HepG2 (cell line): ENCODE results near the gene MRGPRG. TPM values are rescaled to one million over a fixed set of nuclear protein-coding genes. Genes with fewer than 3 reads are reported as not detected.

ENCODE experiments used
- ATM ChIP-seq: fragments of 450-650 bp; IDR thresholded peaks from 2 replicates; pipeline ENCODE4 v1.7.1; 2017; ENCODE audit warnings: mild to moderate bottlenecking, borderline replicate concordance
- CBX2 ChIP-seq, 2 experiments: fragments of 200-600 bp in 1 of 2; sonication (generic); formaldehyde crosslinking in 1 of 2; IDR thresholded peaks; 2 replicates each; pipeline versions ENCODE4 v1.7.0 to v1.8.1; 2018 to 2022; ENCODE audit warnings: low read depth in 2 of 2, low read length in 1 of 2, mild to moderate bottlenecking in 1 of 2, missing genetic modification reagents in 1 of 2
- DMTF1 ChIP-seq: sonication (generic); formaldehyde crosslinking; IDR thresholded peaks from 2 replicates; pipeline ENCODE4 v1.4.0; 2020; ENCODE audit warnings: mild to moderate bottlenecking, missing genetic modification reagents
- DR1 ChIP-seq: sonication (generic); formaldehyde crosslinking; IDR thresholded peaks from 2 replicates; pipeline ENCODE4 v1.8.0; 2021; ENCODE audit warnings: mild to moderate bottlenecking, missing genetic modification reagents, inconsistent platforms
- FOXP1 ChIP-seq, 2 experiments: fragments of 450-650 bp in 1 of 2; IDR thresholded peaks; 2 replicates each; pipeline ENCODE4 v1.6.1; 2017 to 2018; ENCODE audit warnings: antibody characterized with exemption in 1 of 2
- IRF9 ChIP-seq: sonication (generic); formaldehyde crosslinking; IDR thresholded peaks from 2 replicates; pipeline ENCODE4 v1.8.0; 2022; ENCODE audit warnings: missing genetic modification reagents, mild to moderate bottlenecking, borderline replicate concordance
- NBN ChIP-seq: fragments of 450-650 bp; conservative IDR thresholded peaks from 2 replicates; pipeline ENCODE4 v1.6.1; 2017
- PLRG1 ChIP-seq: fragments of 450-650 bp; conservative IDR thresholded peaks from 2 replicates; pipeline ENCODE4 v1.6.1; 2016
- RFX5 ChIP-seq: IDR thresholded peaks from 2 replicates; pipeline ENCODE4 v1.6.1; 2011; ENCODE audit warnings: low read depth, low read length, improper control_type of control experiment
- SOX5 ChIP-seq: IDR thresholded peaks from 2 replicates; pipeline ENCODE4 v1.6.1; 2016; ENCODE audit warnings: borderline replicate concordance
- ZNF136 ChIP-seq: sonication (generic); formaldehyde crosslinking; IDR thresholded peaks from 2 replicates; pipeline ENCODE4 v1.8.1; 2022; ENCODE audit warnings: low read depth, mild to moderate bottlenecking, moderate library complexity, missing genetic modification reagents
- ZNF251 ChIP-seq: sonication (generic); formaldehyde crosslinking; IDR thresholded peaks from 2 replicates; pipeline ENCODE4 v1.9.0; 2021; ENCODE audit warnings: mild to moderate bottlenecking, missing genetic modification reagents
- ZSCAN12 ChIP-seq: sonication (generic); formaldehyde crosslinking; IDR thresholded peaks from 2 replicates; pipeline ENCODE4 v1.9.0; 2021; ENCODE audit warnings: mild to moderate bottlenecking, missing genetic modification reagents
- ZSCAN5A ChIP-seq: sonication (generic); formaldehyde crosslinking; IDR thresholded peaks from 2 replicates; pipeline ENCODE4 v1.8.0; 2022; ENCODE audit warnings: mild to moderate bottlenecking, missing genetic modification reagents, borderline replicate concordance
- polyA plus RNA-seq, 8 experiments: library from polyadenylated mRNA; depleted of rRNA in 3 of 8; stranded (reverse) in 7 of 8; unstranded in 1 of 8; fragments of >200 nt; fragmentation: Illumina TruSeq in 4 of 8; extraction: Trizol in 4 of 8; gene quantifications; 2 replicates each; pipeline versions ENCODE4 v1.2.1 to v1.2.3, GENCODE V29; 2011 to 2016; ENCODE audit warnings: low read depth in 4 of 8, missing spikeins in 1 of 8, mixed read lengths in 1 of 8; ENCODE audit not compliant: insufficient read depth in 1 of 8
- total RNA-seq, 5 experiments: library from RNA; depleted of rRNA; stranded (reverse); fragments of >200 nt; fragmentation: Illumina TruSeq; extraction: Trizol; gene quantifications; 2 replicates each; pipeline ENCODE4 v1.2.3, GENCODE V29; 2016; ENCODE audit warnings: low read depth in 1 of 5
- TF ChIP-seq, protein P1 (sequence below): sonication (generic); formaldehyde crosslinking; IDR thresholded peaks from 2 replicates; pipeline ENCODE4 v1.5.0; 2020; ENCODE audit warnings: mild to moderate bottlenecking, missing genetic modification reagents
- TF ChIP-seq, protein P2 (sequence below): sonication (generic); formaldehyde crosslinking; IDR thresholded peaks from 2 replicates; pipeline ENCODE4 v1.9.0; 2022; ENCODE audit warnings: low read depth, missing genetic modification reagents
- TF ChIP-seq, protein P3 (sequence below): sonication (generic); formaldehyde crosslinking; IDR thresholded peaks from 2 replicates; pipeline ENCODE4 v1.8.0; 2022; ENCODE audit warnings: low read depth, missing genetic modification reagents

MRGPRG gene
- total and polyA plus RNA-seq, 2 of the 13 experiments (the other 11 are each of a cell fraction or from before 2014, with no cell fraction given) = not detected

DNA sequence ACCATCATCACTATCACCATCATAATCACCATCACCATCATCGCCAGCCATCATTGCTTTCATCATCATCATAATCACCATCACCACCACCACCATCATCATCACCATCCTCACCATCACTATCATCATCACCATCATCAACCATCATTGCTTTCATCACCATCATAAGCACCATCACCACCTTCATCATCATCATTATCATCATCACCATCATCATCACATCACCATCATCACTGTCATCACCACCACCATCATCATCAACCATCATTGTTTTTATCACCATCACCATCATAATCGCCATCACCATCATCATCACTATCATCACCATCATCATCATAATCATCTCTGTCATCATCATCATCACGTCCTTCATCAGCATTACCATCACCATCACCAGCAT lies 44.2 kb downstream of the MRGPRG start (continued):
- TF ChIP-seq IRF9 (CRISPR knock-in tag) (no peak), DMTF1 (no peak), ZNF251 (CRISPR knock-in tag) (no peak), SOX5 (no peak), PLRG1 (0 out of 2 replicates have a peak, but pooled peaks have one; percentile 31), RFX5 (no peak), NBN (no peak), ZSCAN12 (CRISPR knock-in tag) (no peak), FOXP1 (IDR thresholded peaks at IDR 0.05) (peak; percentile 39), FOXP1 (CRISPR knock-in tag; IDR thresholded peaks at IDR 0.05) (no peak), ZNF136 (CRISPR knock-in tag) (no peak), CBX2 (IDR thresholded peaks at IDR 0.05; ENCODE audit: low read depth, low read length) (no peak), CBX2 (CRISPR knock-in tag; IDR thresholded peaks at IDR 0.05; ENCODE audit: low read depth) (no peak), ZSCAN5A (no peak), DR1 (no peak), ATM (peak; percentile 22; the same call in 1 of the 2 replicates)
- TF ChIP-seq, protein P1, sequence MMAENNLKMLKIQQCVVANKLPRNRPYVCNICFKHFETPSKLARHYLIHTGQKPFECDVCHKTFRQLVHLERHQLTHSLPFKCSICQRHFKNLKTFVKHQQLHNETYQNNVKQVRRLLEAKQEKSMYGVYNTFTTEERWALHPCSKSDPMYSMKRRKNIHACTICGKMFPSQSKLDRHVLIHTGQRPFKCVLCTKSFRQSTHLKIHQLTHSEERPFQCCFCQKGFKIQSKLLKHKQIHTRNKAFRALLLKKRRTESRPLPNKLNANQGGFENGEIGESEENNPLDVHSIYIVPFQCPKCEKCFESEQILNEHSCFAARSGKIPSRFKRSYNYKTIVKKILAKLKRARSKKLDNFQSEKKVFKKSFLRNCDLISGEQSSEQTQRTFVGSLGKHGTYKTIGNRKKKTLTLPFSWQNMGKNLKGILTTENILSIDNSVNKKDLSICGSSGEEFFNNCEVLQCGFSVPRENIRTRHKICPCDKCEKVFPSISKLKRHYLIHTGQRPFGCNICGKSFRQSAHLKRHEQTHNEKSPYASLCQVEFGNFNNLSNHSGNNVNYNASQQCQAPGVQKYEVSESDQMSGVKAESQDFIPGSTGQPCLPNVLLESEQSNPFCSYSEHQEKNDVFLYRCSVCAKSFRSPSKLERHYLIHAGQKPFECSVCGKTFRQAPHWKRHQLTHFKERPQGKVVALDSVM (CRISPR knock-in tag) = no peak
- TF ChIP-seq, protein P2, sequence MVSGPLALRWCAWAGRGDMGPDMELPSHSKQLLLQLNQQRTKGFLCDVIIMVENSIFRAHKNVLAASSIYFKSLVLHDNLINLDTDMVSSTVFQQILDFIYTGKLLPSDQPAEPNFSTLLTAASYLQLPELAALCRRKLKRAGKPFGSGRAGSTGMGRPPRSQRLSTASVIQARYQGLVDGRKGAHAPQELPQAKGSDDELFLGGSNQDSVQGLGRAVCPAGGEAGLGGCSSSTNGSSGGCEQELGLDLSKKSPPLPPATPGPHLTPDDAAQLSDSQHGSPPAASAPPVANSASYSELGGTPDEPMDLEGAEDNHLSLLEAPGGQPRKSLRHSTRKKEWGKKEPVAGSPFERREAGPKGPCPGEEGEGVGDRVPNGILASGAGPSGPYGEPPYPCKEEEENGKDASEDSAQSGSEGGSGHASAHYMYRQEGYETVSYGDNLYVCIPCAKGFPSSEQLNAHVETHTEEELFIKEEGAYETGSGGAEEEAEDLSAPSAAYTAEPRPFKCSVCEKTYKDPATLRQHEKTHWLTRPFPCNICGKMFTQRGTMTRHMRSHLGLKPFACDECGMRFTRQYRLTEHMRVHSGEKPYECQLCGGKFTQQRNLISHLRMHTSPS (CRISPR knock-in tag) = no peak
- TF ChIP-seq, protein P3, sequence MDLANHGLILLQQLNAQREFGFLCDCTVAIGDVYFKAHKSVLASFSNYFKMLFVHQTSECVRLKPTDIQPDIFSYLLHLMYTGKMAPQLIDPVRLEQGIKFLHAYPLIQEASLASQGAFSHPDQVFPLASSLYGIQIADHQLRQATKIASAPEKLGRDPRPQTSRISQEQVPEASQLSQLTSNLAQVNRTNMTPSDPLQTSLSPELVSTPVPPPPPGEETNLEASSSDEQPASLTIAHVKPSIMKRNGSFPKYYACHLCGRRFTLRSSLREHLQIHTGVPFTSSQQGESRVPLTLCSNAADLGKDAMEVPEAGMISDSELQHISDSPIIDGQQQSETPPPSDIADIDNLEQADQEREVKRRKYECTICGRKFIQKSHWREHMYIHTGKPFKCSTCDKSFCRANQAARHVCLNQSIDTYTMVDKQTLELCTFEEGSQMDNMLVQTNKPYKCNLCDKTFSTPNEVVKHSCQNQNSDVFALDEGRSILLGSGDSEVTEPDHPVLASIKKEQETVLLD (CRISPR knock-in tag) = no peak
